ENCODE measurements around the gene BSPRY.

Gene BSPRY

GRCh38 chr9:113307396-113307975 is 41.9 kb upstream of the BSPRY start:
- no peaks in the 10 kb centered on the region for H3K27me3 ChIP-seq (ENCODE audit: insufficient read depth, low read length, poor library complexity)
- H3K4me3 ChIP-seq (ENCODE audit: low read length), result no peak overlapping the region
- no peak overlapping the region for H3K18ac ChIP-seq (ENCODE audit: low read length)
- WGBS (ENCODE audit: extremely low coverage, insufficient coverage, low lambda C conversion rate), result no CpG with 5 or more reads among the region's 8 CpGs
- no peaks in the 10 kb centered on the region for H3K4me1 ChIP-seq (ENCODE audit: control insufficient read depth, low read depth, low read length)
- no peaks in the 10 kb centered on the region for H3K79me1 ChIP-seq (ENCODE audit: low read length)
- H4K8ac ChIP-seq (ENCODE audit: low read depth, low read length), result no peak overlapping the region
- no peak overlapping the region for H2BK5ac ChIP-seq (ENCODE audit: low read length)
- no peaks in the 10 kb centered on the region for H3K79me2 ChIP-seq (ENCODE audit: control insufficient read depth, insufficient read depth, low read length)
- H3K36me3 ChIP-seq (ENCODE audit: control insufficient read depth, insufficient read depth, low read length), result no peaks in the 10 kb centered on the region
- H3K9ac ChIP-seq (ENCODE audit: low read length), result no peak overlapping the region
- no peak overlapping the region for H3K4ac ChIP-seq (ENCODE audit: low read depth, low read length)
- no peak for DNase-seq
- H2BK15ac ChIP-seq (replicated peaks; ENCODE audit: low read depth), result no peak overlapping the region
- H3K27ac ChIP-seq (ENCODE audit: low read depth, low read length), result no peak overlapping the region
- no peak overlapping the region for H2AK5ac ChIP-seq (ENCODE audit: low read length)
- no peak overlapping the region for H3K4me2 ChIP-seq (ENCODE audit: low read length)
- H2BK120ac ChIP-seq (ENCODE audit: low read depth, low read length), result no peak overlapping the region
- no peak overlapping the region for H3K23ac ChIP-seq (ENCODE audit: low read length)
- H3K56ac ChIP-seq (ENCODE audit: low read length), result no peak overlapping the region
- no peak overlapping the region for H4K5ac ChIP-seq (ENCODE audit: low read length)

- Histone ChIP-seq H3K56ac (ENCODE audit: low read length) (no peak overlapping the region), H3K4me3 (ENCODE audit: low read length) (no peak overlapping the region), H3K27ac (ENCODE audit: low read depth, low read length) (no peak overlapping the region), H3K4me2 (ENCODE audit: low read length) (no peak overlapping the region), H3K18ac (ENCODE audit: low read length) (no peak overlapping the region), H2BK120ac (ENCODE audit: low read depth, low read length) (no peak overlapping the region), H3K9ac (ENCODE audit: low read length) (no peak overlapping the region), H2AK5ac (ENCODE audit: low read length) (no peak overlapping the region), H3K79me1 (ENCODE audit: low read length) (no peaks in the 10 kb centered on the region), H3K4ac (ENCODE audit: low read depth, low read length) (no peak overlapping the region), H3K23ac (ENCODE audit: low read length) (no peak overlapping the region), H4K8ac (ENCODE audit: low read depth, low read length) (no peak overlapping the region), H3K4me1 (ENCODE audit: control insufficient read depth, low read depth, low read length) (no peaks in the 10 kb centered on the region), H4K5ac (ENCODE audit: low read length) (no peak overlapping the region), H2BK15ac (replicated peaks; ENCODE audit: low read depth) (no peak overlapping the region), H3K36me3 (ENCODE audit: control insufficient read depth, insufficient read depth, low read length) (no peaks in the 10 kb centered on the region), H3K27me3 (ENCODE audit: insufficient read depth, low read length, poor library complexity) (no peaks in the 10 kb centered on the region), H3K79me2 (ENCODE audit: control insufficient read depth, insufficient read depth, low read length) (no peaks in the 10 kb centered on the region), H2BK5ac (ENCODE audit: low read length) (no peak overlapping the region)
- no CpG with 5 or more reads among the region's 2 CpGs for WGBS (ENCODE audit: extremely low coverage, insufficient coverage, low lambda C conversion rate)
- DNase-seq, result peak; percentile 25
Measured at GRCh38 chr9:113309204-113309813, 40.0 kb upstream of the BSPRY start.

GRCh38 chr9:113310538-113310937 is 38.8 kb upstream of the BSPRY start:
- H3K4me1 ChIP-seq (ENCODE audit: control insufficient read depth, low read depth, low read length), result no peaks in the 10 kb centered on the region
- no peak overlapping the region for H3K4me2 ChIP-seq (ENCODE audit: low read length)
- no peaks in the 10 kb centered on the region for H3K27me3 ChIP-seq (ENCODE audit: insufficient read depth, low read length, poor library complexity)
- no peak overlapping the region for H3K9ac ChIP-seq (ENCODE audit: low read length)
- H2BK15ac ChIP-seq (replicated peaks; ENCODE audit: low read depth), result no peak overlapping the region
- no peak overlapping the region for H3K27ac ChIP-seq (ENCODE audit: low read depth, low read length)
- WGBS (ENCODE audit: extremely low coverage, insufficient coverage, low lambda C conversion rate), result no CpG with 5 or more reads among the region's 3 CpGs
- no peak overlapping the region for H2AK5ac ChIP-seq (ENCODE audit: low read length)
- no peak overlapping the region for H2BK120ac ChIP-seq (ENCODE audit: low read depth, low read length)
- no peaks in the 10 kb centered on the region for H3K79me1 ChIP-seq (ENCODE audit: low read length)
- no peaks in the 10 kb centered on the region for H3K36me3 ChIP-seq (ENCODE audit: control insufficient read depth, insufficient read depth, low read length)
- DNase-seq, result no peak
- no peak overlapping the region for H3K23ac ChIP-seq (ENCODE audit: low read length)
- H3K56ac ChIP-seq (ENCODE audit: low read length), result no peak overlapping the region
- no peak overlapping the region for H3K18ac ChIP-seq (ENCODE audit: low read length)
- no peak overlapping the region for H3K4me3 ChIP-seq (ENCODE audit: low read length)
- no peak overlapping the region for H2BK5ac ChIP-seq (ENCODE audit: low read length)
- H4K5ac ChIP-seq (ENCODE audit: low read length), result no peak overlapping the region
- no peak overlapping the region for H4K8ac ChIP-seq (ENCODE audit: low read depth, low read length)
- H3K79me2 ChIP-seq (ENCODE audit: control insufficient read depth, insufficient read depth, low read length), result no peaks in the 10 kb centered on the region
- no peak overlapping the region for H3K4ac ChIP-seq (ENCODE audit: low read depth, low read length)

- H3K23ac ChIP-seq (ENCODE audit: low read length), result no peak overlapping the region
- no peak overlapping the region for H3K4ac ChIP-seq (ENCODE audit: low read depth, low read length)
- H3K4me1 ChIP-seq (ENCODE audit: control insufficient read depth, low read depth, low read length), result no peaks in the 10 kb centered on the region
- no peak overlapping the region for H2BK5ac ChIP-seq (ENCODE audit: low read length)
- no CpG with 5 or more reads among the region's 3 CpGs for WGBS (ENCODE audit: extremely low coverage, insufficient coverage, low lambda C conversion rate)
- no peaks in the 10 kb centered on the region for H3K36me3 ChIP-seq (ENCODE audit: control insufficient read depth, insufficient read depth, low read length)
- H3K4me2 ChIP-seq (ENCODE audit: low read length), result no peak overlapping the region
- H3K27ac ChIP-seq (ENCODE audit: low read depth, low read length), result no peak overlapping the region
- no peak for DNase-seq
- H3K9ac ChIP-seq (ENCODE audit: low read length), result no peak overlapping the region
- H4K5ac ChIP-seq (ENCODE audit: low read length), result no peak overlapping the region
- no peak overlapping the region for H2BK15ac ChIP-seq (replicated peaks; ENCODE audit: low read depth)
- no peak overlapping the region for H3K4me3 ChIP-seq (ENCODE audit: low read length)
- H3K56ac ChIP-seq (ENCODE audit: low read length), result no peak overlapping the region
- no peak overlapping the region for H4K8ac ChIP-seq (ENCODE audit: low read depth, low read length)
- H3K18ac ChIP-seq (ENCODE audit: low read length), result no peak overlapping the region
- H3K27me3 ChIP-seq (ENCODE audit: insufficient read depth, low read length, poor library complexity), result no peaks in the 10 kb centered on the region
- no peak overlapping the region for H2AK5ac ChIP-seq (ENCODE audit: low read length)
- no peaks in the 10 kb centered on the region for H3K79me1 ChIP-seq (ENCODE audit: low read length)
- no peak overlapping the region for H2BK120ac ChIP-seq (ENCODE audit: low read depth, low read length)
- no peaks in the 10 kb centered on the region for H3K79me2 ChIP-seq (ENCODE audit: control insufficient read depth, insufficient read depth, low read length)
Measured at GRCh38 chr9:113311961-113312360, 37.4 kb upstream of the BSPRY start.

GRCh38 chr9:113313261-113313660 is 36.1 kb upstream of the BSPRY start:
- no peak overlapping the region for H3K56ac ChIP-seq (ENCODE audit: low read length)
- H3K23ac ChIP-seq (ENCODE audit: low read length), result no peak overlapping the region
- no peak overlapping the region for H2AK5ac ChIP-seq (ENCODE audit: low read length)
- H3K4me3 ChIP-seq (ENCODE audit: low read length), result no peak overlapping the region
- no peak overlapping the region for H3K4me2 ChIP-seq (ENCODE audit: low read length)
- H4K5ac ChIP-seq (ENCODE audit: low read length), result no peak overlapping the region
- no peaks in the 10 kb centered on the region for H3K4me1 ChIP-seq (ENCODE audit: control insufficient read depth, low read depth, low read length)
- no peak for DNase-seq
- no peaks in the 10 kb centered on the region for H3K36me3 ChIP-seq (ENCODE audit: control insufficient read depth, insufficient read depth, low read length)
- H2BK15ac ChIP-seq (replicated peaks; ENCODE audit: low read depth), result no peak overlapping the region
- H2BK120ac ChIP-seq (ENCODE audit: low read depth, low read length), result no peak overlapping the region
- H3K27ac ChIP-seq (ENCODE audit: low read depth, low read length), result no peak overlapping the region
- H3K4ac ChIP-seq (ENCODE audit: low read depth, low read length), result no peak overlapping the region
- WGBS (ENCODE audit: extremely low coverage, insufficient coverage, low lambda C conversion rate), result no CpG with 5 or more reads among the region's 5 CpGs
- no peak overlapping the region for H3K18ac ChIP-seq (ENCODE audit: low read length)
- no peaks in the 10 kb centered on the region for H3K27me3 ChIP-seq (ENCODE audit: insufficient read depth, low read length, poor library complexity)
- no peak overlapping the region for H3K9ac ChIP-seq (ENCODE audit: low read length)
- H3K79me2 ChIP-seq (ENCODE audit: control insufficient read depth, insufficient read depth, low read length), result no peaks in the 10 kb centered on the region
- H4K8ac ChIP-seq (ENCODE audit: low read depth, low read length), result no peak overlapping the region
- H3K79me1 ChIP-seq (ENCODE audit: low read length), result no peaks in the 10 kb centered on the region
- H2BK5ac ChIP-seq (ENCODE audit: low read length), result no peak overlapping the region

GRCh38 chr9:113315231-113315630 is 34.1 kb upstream of the BSPRY start:
- Histone ChIP-seq H2BK5ac (ENCODE audit: low read length) (no peak overlapping the region), H3K27ac (ENCODE audit: low read depth, low read length) (no peak overlapping the region)
- no peak for DNase-seq

More at GRCh38 chr9:113315231-113315630, 34.1 kb upstream of the BSPRY start:
- Histone ChIP-seq H3K27me3 (ENCODE audit: insufficient read depth, low read length, poor library complexity) (no peaks in the 10 kb centered on the region), H2AK5ac (ENCODE audit: low read length) (no peak overlapping the region), H3K79me1 (ENCODE audit: low read length) (no peaks in the 10 kb centered on the region), H3K4me3 (ENCODE audit: low read length) (no peak overlapping the region), H3K36me3 (ENCODE audit: control insufficient read depth, insufficient read depth, low read length) (no peaks in the 10 kb centered on the region), H3K4ac (ENCODE audit: low read depth, low read length) (no peak overlapping the region), H2BK15ac (replicated peaks; ENCODE audit: low read depth) (no peak overlapping the region), H4K5ac (ENCODE audit: low read length) (no peak overlapping the region), H3K9ac (ENCODE audit: low read length) (no peak overlapping the region), H2BK120ac (ENCODE audit: low read depth, low read length) (no peak overlapping the region), H3K4me1 (ENCODE audit: control insufficient read depth, low read depth, low read length) (no peaks in the 10 kb centered on the region), H4K8ac (ENCODE audit: low read depth, low read length) (no peak overlapping the region), H3K79me2 (ENCODE audit: control insufficient read depth, insufficient read depth, low read length) (no peaks in the 10 kb centered on the region), H3K23ac (ENCODE audit: low read length) (no peak overlapping the region), H3K4me2 (ENCODE audit: low read length) (no peak overlapping the region), H3K56ac (ENCODE audit: low read length) (no peak overlapping the region), H3K18ac (ENCODE audit: low read length) (no peak overlapping the region)
